HPDE6-E6E7 (cell line): Measurements from ENCODE around the gene A2ML1.
"Not testable (repeated sequence)": the region's sequence is repeated elsewhere in the genome, so short reads cannot be mapped to it uniquely, and the experiment has no call there.

Source experiments
- DNase-seq: peaks from one replicate; pipeline ENCODE4 v3.0.0; 2011; ENCODE audit warnings: missing footprints; ENCODE audit errors: extremely low spot score

Gene A2ML1

GRCh38 chr12:8817856-8818255 is 4.6 kb upstream of the A2ML1 start:
- no peak for DNase-seq

- no peak for DNase-seq
Measured at GRCh38 chr12:8818526-8818925, 3.9 kb upstream of the A2ML1 start.

- no peak for DNase-seq
Measured at GRCh38 chr12:8819666-8819980, 2.8 kb upstream of the A2ML1 start.

- not testable (repeated sequence) for DNase-seq
Measured at GRCh38 chr12:8820676-8821407, 1.6 kb upstream of the A2ML1 start.

GRCh38 chr12:8821591-8821990 is 830 bp upstream of the A2ML1 start:
- DNase-seq = no peak

GRCh38 chr12:8823565-8824300 is 1.3 kb downstream of the A2ML1 start:
- no peak for DNase-seq

GRCh38 chr12:8827551-8828256 is 5.3 kb downstream of the A2ML1 start:
- no peak for DNase-seq

GRCh38 chr12:8828257-8829124 is 6.1 kb downstream of the A2ML1 start:
- DNase-seq = no peak

GRCh38 chr12:8829125-8829518 is 6.7 kb downstream of the A2ML1 start:
- no peak for DNase-seq

GRCh38 chr12:8829621-8830020 is 7.2 kb downstream of the A2ML1 start:
- DNase-seq = no peak

- DNase-seq = no peak
Measured at GRCh38 chr12:8831116-8831515, 8.7 kb downstream of the A2ML1 start.

GRCh38 chr12:8832500-8832899 is 10.1 kb downstream of the A2ML1 start:
- no peak for DNase-seq

- DNase-seq = no peak
Measured at GRCh38 chr12:8834230-8834629, 11.8 kb downstream of the A2ML1 start.

- no peak for DNase-seq
Measured at GRCh38 chr12:8837291-8837690, 14.9 kb downstream of the A2ML1 start.

- no peak for DNase-seq
Measured at GRCh38 chr12:8840321-8840720, 17.9 kb downstream of the A2ML1 start.

- DNase-seq = no peak
Measured at GRCh38 chr12:8840938-8841633, 18.7 kb downstream of the A2ML1 start.

- no peak for DNase-seq
Measured at GRCh38 chr12:8841778-8842177, 19.4 kb downstream of the A2ML1 start.

- no peak for DNase-seq
Measured at GRCh38 chr12:8844665-8845064, 22.2 kb downstream of the A2ML1 start.

GRCh38 chr12:8846305-8846704 is 23.9 kb downstream of the A2ML1 start:
- no peak for DNase-seq

GRCh38 chr12:8847435-8847834 is 25.0 kb downstream of the A2ML1 start:
- DNase-seq = no peak

- DNase-seq = no peak
Measured at GRCh38 chr12:8849876-8850275, 27.5 kb downstream of the A2ML1 start.
